OCI-M2 (cell line): ENCODE data around the gene FAM222A.
A peak's percentile ranks its signal among the peaks of the same experiment; 100 is the strongest.

Source experiments
- DNase-seq: peaks from one replicate; lab custom pipeline; 2025; ENCODE audit not compliant: unreplicated experiment; lab: John Stamatoyannopoulos, UW

Gene FAM222A

GRCh38 chr12:109713187-109714070 lies at the start of gene FAM222A:
FAM222A (plus strand) TSS chr12:109713825; CDS start chr12:109744147, 30,322 bp downstream.
- peak; percentile 26 for DNase-seq

- no peak for DNase-seq
Observed at GRCh38 chr12:109664402-109664801, 49.2 kb upstream of the FAM222A start.

- no peak for DNase-seq
Observed at GRCh38 chr12:109666068-109666467, 47.6 kb upstream of the FAM222A start.

GRCh38 chr12:109670731-109671130 lies 42.9 kb upstream of the FAM222A start:
- no peak for DNase-seq

GRCh38 chr12:109671502-109671901 lies 42.1 kb upstream of the FAM222A start:
- no peak for DNase-seq

- DNase-seq, result no peak
Observed at GRCh38 chr12:109673379-109673778, 40.2 kb upstream of the FAM222A start.

- DNase-seq, result no peak
Observed at GRCh38 chr12:109673884-109674283, 39.7 kb upstream of the FAM222A start.

GRCh38 chr12:109675411-109675810 lies 38.2 kb upstream of the FAM222A start:
- no peak for DNase-seq

- no peak for DNase-seq
Observed at GRCh38 chr12:109677279-109677691, 36.3 kb upstream of the FAM222A start.

- DNase-seq, result no peak
Observed at GRCh38 chr12:109678719-109679118, 34.9 kb upstream of the FAM222A start.

GRCh38 chr12:109679501-109680263 lies 33.9 kb upstream of the FAM222A start:
- DNase-seq, result no peak

- DNase-seq, result no peak
Observed at GRCh38 chr12:109680264-109681005, 33.2 kb upstream of the FAM222A start.

GRCh38 chr12:109681986-109682707 lies 31.5 kb upstream of the FAM222A start:
- DNase-seq, result no peak

- DNase-seq, result no peak
Observed at GRCh38 chr12:109682708-109683060, 30.9 kb upstream of the FAM222A start.

- DNase-seq, result no peak
Observed at GRCh38 chr12:109683316-109683715, 30.3 kb upstream of the FAM222A start.

GRCh38 chr12:109685574-109686447 lies 27.8 kb upstream of the FAM222A start:
- DNase-seq, result no peak

- DNase-seq, result no peak
Observed at GRCh38 chr12:109686523-109686922, 27.1 kb upstream of the FAM222A start.

- no peak for DNase-seq
Observed at GRCh38 chr12:109687250-109687649, 26.4 kb upstream of the FAM222A start.

- no peak for DNase-seq
Observed at GRCh38 chr12:109689426-109689825, 24.2 kb upstream of the FAM222A start.

GRCh38 chr12:109693160-109693559 lies 20.5 kb upstream of the FAM222A start:
- no peak for DNase-seq
